H9 (cell line): ENCODE measurements around the gene HNF4A. TPM values are rescaled to one million over a fixed set of nuclear protein-coding genes. Genes with fewer than 3 reads are reported as not detected.

ENCODE experiments used
- DNase-seq: peaks from one replicate; pipeline ENCODE4 v3.0.0-alpha.2; 2017
- H2AFZ ChIP-seq: one replicate; pipeline ENCODE4 v1.6.1; 2013; ENCODE audit warnings: mild to moderate bottlenecking, low read length, control low read depth, moderate library complexity
- H2AK5ac ChIP-seq: 2 replicates; pipeline ENCODE4 v1.6.1; 2013; ENCODE audit warnings: low read length, control low read depth, mixed read lengths; ENCODE audit not compliant: insufficient read length
- H2BK120ac ChIP-seq: one replicate; pipeline ENCODE4 v1.6.1; 2013; ENCODE audit warnings: low read depth, mild to moderate bottlenecking, low read length, control low read depth, inconsistent platforms; ENCODE audit not compliant: poor library complexity, severe bottlenecking
- H2BK12ac ChIP-seq: 2 replicates; pipeline ENCODE4 v1.6.1; 2013; ENCODE audit warnings: low read length, control low read depth, mixed read lengths, low read depth; ENCODE audit not compliant: insufficient read length
- H2BK15ac ChIP-seq: 2 replicates; pipeline ENCODE4 v1.6.1; 2013; ENCODE audit warnings: low read depth, low read length, control low read depth
- H2BK20ac ChIP-seq: one replicate; pipeline ENCODE4 v1.6.1; 2013; ENCODE audit warnings: low read depth, mild to moderate bottlenecking, low read length, control low read depth, inconsistent platforms; ENCODE audit not compliant: poor library complexity, severe bottlenecking
- H2BK5ac ChIP-seq: 2 replicates; pipeline ENCODE4 v1.6.1; 2013; ENCODE audit warnings: low read length, control low read depth, mixed read lengths; ENCODE audit not compliant: insufficient read length
- H3K14ac ChIP-seq: 2 replicates; pipeline ENCODE4 v1.6.1; 2013; ENCODE audit warnings: low read length, control low read depth; ENCODE audit not compliant: insufficient read depth
- H3K18ac ChIP-seq: 2 replicates; pipeline ENCODE4 v1.6.1; 2013; ENCODE audit warnings: low read depth, mild to moderate bottlenecking, mixed read lengths, low read length, control low read depth; ENCODE audit not compliant: insufficient read length
- H3K23ac ChIP-seq: 2 replicates; pipeline ENCODE4 v1.6.1; 2013; ENCODE audit warnings: low read length, control low read depth, mixed read lengths, low read depth; ENCODE audit not compliant: insufficient read length
- H3K23me2 ChIP-seq: 2 replicates; pipeline ENCODE4 v1.6.1; 2013; ENCODE audit warnings: low read depth, mild to moderate bottlenecking, mixed read lengths, low read length, control low read depth; ENCODE audit not compliant: insufficient read length, poor library complexity, severe bottlenecking
- H3K27ac ChIP-seq: 2 replicates; pipeline ENCODE4 v1.5.1; 2013; ENCODE audit warnings: low read length, control low read depth, mixed read lengths, low read depth; ENCODE audit not compliant: insufficient read length
- H3K27me3 ChIP-seq: 2 replicates; pipeline ENCODE4 v1.6.1; 2013; ENCODE audit warnings: low read length, control low read depth, inconsistent platforms; ENCODE audit not compliant: insufficient read depth
- H3K4ac ChIP-seq: 2 replicates; pipeline ENCODE4 v1.6.1; 2013; ENCODE audit warnings: low read depth, mild to moderate bottlenecking, control low read depth, inconsistent platforms, low read length, moderate library complexity
- H3K4me1 ChIP-seq: 2 replicates; pipeline ENCODE4 v1.6.1; 2013; ENCODE audit warnings: low read length, control low read depth, inconsistent platforms; ENCODE audit not compliant: insufficient read depth
- H3K4me2 ChIP-seq: 2 replicates; pipeline ENCODE4 v1.6.1; 2013; ENCODE audit warnings: low read length, control low read depth, mixed read lengths; ENCODE audit not compliant: insufficient read length, insufficient read depth
- H3K56ac ChIP-seq: 2 replicates; pipeline ENCODE4 v1.6.1; 2013; ENCODE audit warnings: low read depth, mild to moderate bottlenecking, mixed read lengths, low read length, control low read depth; ENCODE audit not compliant: insufficient read length
- H3K79me1 ChIP-seq: 2 replicates; pipeline ENCODE4 v1.6.1; 2013; ENCODE audit warnings: low read depth, mild to moderate bottlenecking, moderate library complexity, low read length, control low read depth, inconsistent platforms; ENCODE audit not compliant: insufficient read depth, poor library complexity, severe bottlenecking
- H3K79me2 ChIP-seq: 2 replicates; pipeline ENCODE4 v1.6.1; 2013; ENCODE audit warnings: low read length, control low read depth, inconsistent platforms; ENCODE audit not compliant: insufficient read depth
- H3K9ac ChIP-seq: 2 replicates; pipeline ENCODE4 v1.6.1; 2013; ENCODE audit warnings: low read length, control low read depth, mixed read lengths; ENCODE audit not compliant: insufficient read length; ENCODE audit errors: extremely low read depth
- H3K9me3 ChIP-seq: one replicate; pipeline ENCODE4 v1.6.1; 2013; ENCODE audit warnings: low read depth, low read length, inconsistent platforms; ENCODE audit not compliant: control insufficient read depth
- H3T11ph ChIP-seq: one replicate; pipeline ENCODE4 v1.6.1; 2013; ENCODE audit warnings: mild to moderate bottlenecking, low read length, control low read depth, inconsistent platforms
- H4K20me1 ChIP-seq: one replicate; pipeline ENCODE4 v1.6.1; 2013; ENCODE audit not compliant: control insufficient read depth, insufficient read length, insufficient read depth
- H4K5ac ChIP-seq: 2 replicates; pipeline ENCODE4 v1.6.1; 2013; ENCODE audit warnings: low read depth, mild to moderate bottlenecking, mixed read lengths, low read length, control low read depth; ENCODE audit not compliant: insufficient read length
- H4K8ac ChIP-seq: replicated peaks from 2 replicates; pipeline ENCODE4 v1.6.1; 2013; ENCODE audit warnings: low read length, control low read depth, mixed read lengths, low read depth; ENCODE audit not compliant: insufficient read length
- H4K91ac ChIP-seq: 2 replicates; pipeline ENCODE4 v1.6.1; 2013; ENCODE audit warnings: low read depth, mild to moderate bottlenecking, moderate library complexity, mixed read lengths, low read length, control low read depth; ENCODE audit not compliant: insufficient read length
- H3K27ac Mint-ChIP-seq, 3 experiments: 2 replicates in 2 of 3; 3 replicates in 1 of 3; pipeline ENCODE4 v1.8.0; 2020 to 2021; ENCODE audit warnings: mixed read lengths in 3 of 3, mild to moderate bottlenecking in 1 of 3, moderate library complexity in 1 of 3
- H3K27me3 Mint-ChIP-seq: 2 replicates; pipeline ENCODE4 v1.8.0; 2021; ENCODE audit warnings: low read depth, mild to moderate bottlenecking, moderate library complexity, mixed read lengths
- H3K36me3 Mint-ChIP-seq, 3 experiments: 2 replicates in 2 of 3; 3 replicates in 1 of 3; pipeline ENCODE4 v1.8.0; 2020 to 2021; ENCODE audit warnings: low read depth in 3 of 3, mixed read lengths in 3 of 3; ENCODE audit not compliant: insufficient read depth in 1 of 3
- H3K4me1 Mint-ChIP-seq, 2 experiments: 2 replicates each; pipeline ENCODE4 v1.8.0; 2020; ENCODE audit warnings: mixed read lengths in 2 of 2
- H3K4me3 Mint-ChIP-seq, 2 experiments: 2 replicates in 1 of 2; 3 replicates in 1 of 2; pipeline ENCODE4 v1.8.0; 2020 to 2021; ENCODE audit warnings: mild to moderate bottlenecking in 2 of 2, mixed read lengths in 2 of 2, moderate library complexity in 1 of 2
- H3K9me3 Mint-ChIP-seq, 2 experiments: 2 replicates in 1 of 2; 3 replicates in 1 of 2; pipeline ENCODE4 v1.8.0; 2020; ENCODE audit warnings: mild to moderate bottlenecking in 2 of 2, mixed read lengths in 2 of 2, moderate library complexity in 1 of 2
- WGBS: extraction: QIAGEN DNeasy Blood & Tissue Kit; methylation state at CpG from one replicate; pipeline ENCODE4 v1.1.7; 2013; ENCODE audit warnings: missing lambda C conversion rate, low lambda C conversion rate, mixed read lengths; ENCODE audit not compliant: insufficient read length; ENCODE audit errors: extremely low coverage; 5-methylcytosine and 5-hydroxymethylcytosine counted together
- total RNA-seq: library from RNA; stranded (reverse); gene quantifications from 2 replicates; pipeline ENCODE4 v1.2.1, GENCODE V29; 2021
- TF ChIP-seq, protein P1 (sequence below): fragments of 200-600 bp; sonication (generic); conservative IDR thresholded peaks from 3 replicates; pipeline ENCODE4 v1.8.0; 2021; ENCODE audit warnings: antibody characterized with exemption, mild to moderate bottlenecking

HNF4A gene
- total RNA-seq, 1 experiment from 2014 or later: not detected

DNA sequence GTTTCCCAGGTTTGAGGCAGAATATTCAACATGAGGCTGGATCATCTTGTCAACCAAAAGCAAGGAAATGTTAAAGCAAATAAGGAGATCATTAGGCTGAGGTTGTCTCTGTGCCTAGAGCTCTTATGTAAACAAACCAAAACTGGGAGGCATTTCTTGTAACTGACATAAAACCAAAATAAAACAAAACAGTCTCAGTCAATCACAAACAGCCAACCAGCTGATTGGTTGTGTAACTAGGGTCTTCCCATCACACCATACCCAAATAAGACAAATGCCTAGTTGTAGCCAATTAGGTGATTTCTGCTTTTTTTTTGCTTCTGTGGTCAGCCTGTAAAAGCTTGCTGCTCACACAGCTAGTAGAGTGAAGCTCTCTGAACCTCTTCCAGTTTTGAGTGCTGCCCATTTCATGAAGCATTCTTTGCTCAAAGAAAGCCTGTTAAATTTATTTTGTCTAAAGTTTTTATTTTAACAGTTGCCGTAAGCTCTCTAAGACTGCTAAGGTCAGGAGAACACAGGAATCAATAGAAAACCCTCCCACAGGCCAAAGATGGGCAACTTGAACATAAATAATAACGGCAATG, 35.6 kb upstream of the HNF4A start:
- Histone ChIP-seq H3K4me1 (no peaks in the 10 kb centered on the region; the same call in 1 of the 2 replicates), H3K4me2 (no peak overlapping the region), H2AFZ (no peak overlapping the region), H3K27ac (no peak overlapping the region), H4K5ac (no peak overlapping the region), H3K27me3 (no peaks in the 10 kb centered on the region), H3K18ac (no peak overlapping the region), H3K9ac (no peak overlapping the region), H3K14ac (no peak overlapping the region), H2AK5ac (no peak overlapping the region), H3K79me1 (no peaks in the 10 kb centered on the region), H2BK12ac (no peak overlapping the region), H4K8ac (no peak overlapping the region), H4K20me1 (no peaks in the 10 kb centered on the region), H3K23me2 (no peaks in the 10 kb centered on the region), H2BK20ac (no peak overlapping the region), H2BK15ac (no peak overlapping the region), H3K23ac (no peak overlapping the region), H2BK5ac (no peak overlapping the region), H2BK120ac (no peak overlapping the region), H3K4ac (no peak overlapping the region), H3K56ac (no peak overlapping the region), H3K79me2 (no peaks in the 10 kb centered on the region), H3K9me3 (no peaks in the 10 kb centered on the region), H3T11ph (no peak overlapping the region), H4K91ac (no peak overlapping the region)
- H3K4me1 Mint-ChIP-seq: peaks cover 8 to 9% of the 10 kb centered on the region in 2 experiments
- no peak overlapping the region for H3K27ac Mint-ChIP-seq
- no CpG with 5 or more reads among the region's 2 CpGs for WGBS
- no peak overlapping the region for H3K4me3 Mint-ChIP-seq
- H3K27me3 Mint-ChIP-seq: no peaks in the 10 kb centered on the region
- H3K36me3 Mint-ChIP-seq: peaks cover 0 to 2% (median 0%) of the 10 kb centered on the region in 3 experiments; a peak in 1 of 7 replicates
- TF ChIP-seq, protein P1, sequence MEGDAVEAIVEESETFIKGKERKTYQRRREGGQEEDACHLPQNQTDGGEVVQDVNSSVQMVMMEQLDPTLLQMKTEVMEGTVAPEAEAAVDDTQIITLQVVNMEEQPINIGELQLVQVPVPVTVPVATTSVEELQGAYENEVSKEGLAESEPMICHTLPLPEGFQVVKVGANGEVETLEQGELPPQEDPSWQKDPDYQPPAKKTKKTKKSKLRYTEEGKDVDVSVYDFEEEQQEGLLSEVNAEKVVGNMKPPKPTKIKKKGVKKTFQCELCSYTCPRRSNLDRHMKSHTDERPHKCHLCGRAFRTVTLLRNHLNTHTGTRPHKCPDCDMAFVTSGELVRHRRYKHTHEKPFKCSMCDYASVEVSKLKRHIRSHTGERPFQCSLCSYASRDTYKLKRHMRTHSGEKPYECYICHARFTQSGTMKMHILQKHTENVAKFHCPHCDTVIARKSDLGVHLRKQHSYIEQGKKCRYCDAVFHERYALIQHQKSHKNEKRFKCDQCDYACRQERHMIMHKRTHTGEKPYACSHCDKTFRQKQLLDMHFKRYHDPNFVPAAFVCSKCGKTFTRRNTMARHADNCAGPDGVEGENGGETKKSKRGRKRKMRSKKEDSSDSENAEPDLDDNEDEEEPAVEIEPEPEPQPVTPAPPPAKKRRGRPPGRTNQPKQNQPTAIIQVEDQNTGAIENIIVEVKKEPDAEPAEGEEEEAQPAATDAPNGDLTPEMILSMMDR: no peak
- H3K9me3 Mint-ChIP-seq: peaks cover 2 to 3% of the 10 kb centered on the region in 2 experiments; a peak in 4 of 5 replicates
- no peak for DNase-seq
